Body of pancreas (tissue), 4 donors: ENCODE results near the gene TNP1. TPM values are rescaled to one million over a fixed set of nuclear protein-coding genes. Genes with fewer than 3 reads are reported as not detected.

ENCODE experiments used
- ATAC-seq: fragments of 150-250 bp; one replicate; pipeline ENCODE4 v1.9.1; 2016
- DNase-seq, 4 donors: peaks; one replicate each; pipeline ENCODE4 v3.0.0-alpha.2; 2019
- H3K27ac ChIP-seq, 4 donors: fragments of 200-600 bp; sonication (generic); 1 replicate in 3 of 4; 2 replicates in 1 of 4; pipeline versions ENCODE4 v1.5.1 to v1.6.1; 2016 to 2019; ENCODE audit warnings: mild to moderate bottlenecking in 1 of 4, mixed read lengths in 1 of 4, moderate library complexity in 1 of 4
- H3K27me3 ChIP-seq, 2 donors: fragments of 200-600 bp; sonication (generic); one replicate each; pipeline ENCODE4 v1.6.0; 2016; ENCODE audit warnings: mild to moderate bottlenecking in 1 of 2
- H3K36me3 ChIP-seq, 2 donors: fragments of 200-600 bp; sonication (generic); replicated peaks in 1 of 2; 2 replicates each; pipeline ENCODE4 v1.5.1; 2016; ENCODE audit warnings: low read depth in 2 of 2; ENCODE audit not compliant: insufficient read depth in 1 of 2
- H3K4me1 ChIP-seq: fragments of 200-600 bp; sonication (generic); one replicate; pipeline ENCODE4 v1.6.0; 2016
- H3K4me3 ChIP-seq, 2 donors: fragments of 200-600 bp; sonication (generic); 1 replicate in 1 of 2; 2 replicates in 1 of 2; pipeline ENCODE4 v1.5.1; 2016 to 2019
- H3K9me3 ChIP-seq, 3 donors: fragments of 200-600 bp; sonication (generic); 1 replicate in 2 of 3; 2 replicates in 1 of 3; pipeline ENCODE4 v1.5.1; 2016
- CTCF ChIP-seq, 7 experiments: fragments of 450-650 bp in 4 of 7; fragments of 200-600 bp in 3 of 7; sonication (generic) in 3 of 7; IDR thresholded peaks; one replicate each; pipeline ENCODE4 v1.5.1; 2016 to 2019; ENCODE audit warnings: antibody characterized with exemption in 7 of 7
- POLR2A ChIP-seq, 3 donors: fragments of 450-650 bp; IDR thresholded peaks; one replicate each; pipeline ENCODE4 v1.6.1; 2016; ENCODE audit warnings: antibody characterized with exemption in 3 of 3, mild to moderate bottlenecking in 2 of 3
- WGBS, 2 donors: methylation state at CpG; one replicate each; pipeline ENCODE4 v1.1.5; 2017; 5-methylcytosine and 5-hydroxymethylcytosine counted together
- intact Hi-C: fragments of 100-400 bp; cut with DNase I; formaldehyde crosslinking; loops from one replicate; pipeline ENCODE4 v1.15.1; 2023
- total RNA-seq, 2 donors: library from RNA; depleted of rRNA; stranded (reverse); fragments of >200 nt; gene quantifications; one replicate each; pipeline ENCODE4 v1.1.0, GENCODE V29; 2016

The TNP1 gene
- total RNA-seq, 2 donors from 2014 or later = not detected

GRCh38 chr2:216858312-216858711 lies 1.6 kb downstream of the TNP1 start:
- no peaks in the 10 kb centered on the region for H3K36me3 ChIP-seq
- no peaks in the 10 kb centered on the region for H3K27me3 ChIP-seq
- no peaks in the 10 kb centered on the region for H3K4me1 ChIP-seq
- H3K27ac ChIP-seq = no peak overlapping the region
- H3K9me3 ChIP-seq = no peaks in the 10 kb centered on the region
- 25 to 48% methylated on average over 3 of the region's 3 CpGs for WGBS, 2 donors
- DNase-seq (no peak), ATAC-seq (no peak)
- intact Hi-C loops = no loop called here
- no peak for TF ChIP-seq POLR2A (IDR thresholded peaks at IDR 0.05)
- no peak for TF ChIP-seq CTCF (IDR thresholded peaks at IDR 0.05)
- no peak overlapping the region for H3K4me3 ChIP-seq

DNA sequence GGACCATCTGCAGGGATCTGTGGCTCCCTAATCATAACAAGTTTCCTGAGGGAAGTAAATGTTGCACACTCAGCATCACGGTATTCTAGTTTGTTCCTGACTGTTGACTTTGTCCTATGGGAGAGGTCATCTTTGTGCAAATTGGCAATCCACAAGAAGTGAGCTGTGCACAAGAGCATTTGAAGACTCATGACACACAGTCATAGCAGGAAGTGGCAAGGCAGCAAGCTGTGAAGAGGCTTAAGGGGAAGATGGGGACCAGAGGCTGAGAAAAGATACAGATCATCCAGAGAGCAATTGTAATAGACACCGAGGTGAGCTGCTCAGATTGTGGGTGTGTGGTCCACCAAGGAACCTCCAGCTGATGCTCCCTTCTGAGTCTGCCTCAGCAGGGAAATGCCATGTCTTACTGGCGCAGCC lies 2.7 kb downstream of the TNP1 start:
- no peaks in the 10 kb centered on the region for H3K27me3 ChIP-seq
- no peaks in the 10 kb centered on the region for H3K36me3 ChIP-seq
- DNase-seq (no peak), ATAC-seq (no peak)
- H3K27ac ChIP-seq = no peak overlapping the region
- TF ChIP-seq POLR2A (IDR thresholded peaks at IDR 0.05) (no peak), CTCF (IDR thresholded peaks at IDR 0.05) (no peak)
- intact Hi-C loops = no loop called here
- H3K9me3 ChIP-seq = no peaks in the 10 kb centered on the region
- H3K4me1 ChIP-seq = no peaks in the 10 kb centered on the region
- no peak overlapping the region for H3K4me3 ChIP-seq
- 77 to 88% methylated on average over 3 of the region's 3 CpGs for WGBS, 2 donors

DNA sequence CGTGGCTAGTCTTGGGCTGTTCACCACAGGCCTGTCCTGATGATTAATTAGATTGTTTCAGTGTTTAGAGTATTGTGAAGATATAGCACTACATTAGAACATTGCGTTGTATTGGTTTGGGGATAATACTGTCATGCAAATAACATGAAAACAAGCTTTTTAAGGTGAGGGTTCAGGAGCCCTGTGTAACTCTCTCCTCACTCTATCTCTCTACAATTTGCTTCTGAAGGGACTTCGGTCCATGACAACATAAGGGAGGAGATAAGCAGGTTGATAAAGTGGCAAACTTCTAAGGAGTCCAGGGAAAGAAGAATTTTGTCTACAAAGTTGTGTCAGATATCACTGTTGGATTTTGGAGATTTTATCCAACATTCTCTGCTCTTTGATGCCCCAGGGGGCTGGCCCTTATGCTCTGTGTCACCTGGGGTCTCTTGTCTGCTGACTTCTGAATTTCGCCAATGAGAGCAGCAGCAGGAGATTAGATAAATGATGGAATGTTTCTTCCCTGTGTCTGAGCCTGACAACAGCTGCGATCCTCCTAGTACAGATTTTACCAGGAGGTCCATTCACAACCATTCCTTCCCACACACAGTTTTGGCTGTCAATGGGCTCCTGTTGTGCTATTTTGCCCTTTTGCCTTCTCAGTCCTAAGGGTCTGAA lies 3.3 kb downstream of the TNP1 start:
- 62 to 64% methylated on average over 5 of the region's 5 CpGs for WGBS, 2 donors
- intact Hi-C loops = no loop called here
- H3K27ac ChIP-seq = no peak overlapping the region
- H3K4me1 ChIP-seq = no peaks in the 10 kb centered on the region
- DNase-seq = no peak
- H3K9me3 ChIP-seq = no peaks in the 10 kb centered on the region
- TF ChIP-seq CTCF (IDR thresholded peaks at IDR 0.05) = no peak
- TF ChIP-seq POLR2A (IDR thresholded peaks at IDR 0.05) = no peak
- ATAC-seq = no peak
- H3K36me3 ChIP-seq = no peaks in the 10 kb centered on the region
- no peaks in the 10 kb centered on the region for H3K27me3 ChIP-seq
- H3K4me3 ChIP-seq = no peak overlapping the region

- no peak for DNase-seq
- no peak for TF ChIP-seq CTCF (IDR thresholded peaks at IDR 0.05)
- ATAC-seq = no peak
- H3K9me3 ChIP-seq = no peaks in the 10 kb centered on the region
- intact Hi-C loops = no loop called here
- no peaks in the 10 kb centered on the region for H3K36me3 ChIP-seq
- H3K4me3 ChIP-seq = no peak overlapping the region
- WGBS, 2 donors = 87 to 91% methylated on average over 3 of the region's 3 CpGs
- no peaks in the 10 kb centered on the region for H3K27me3 ChIP-seq
- no peaks in the 10 kb centered on the region for H3K4me1 ChIP-seq
- no peak overlapping the region for H3K27ac ChIP-seq
These were observed 4.3 kb downstream of the TNP1 start for GRCh38 chr2:216855605-216856004.

- ATAC-seq (no peak), DNase-seq (no peak)
- Histone ChIP-seq H3K27me3 (no peaks in the 10 kb centered on the region), H3K9me3 (no peaks in the 10 kb centered on the region), H3K4me1 (peaks cover 2% of the 10 kb centered on the region), H3K27ac (no peak overlapping the region), H3K4me3 (no peak overlapping the region), H3K36me3 (no peaks in the 10 kb centered on the region)
- intact Hi-C loops = no loop called here
- TF ChIP-seq CTCF (IDR thresholded peaks at IDR 0.05) (no peak), POLR2A (IDR thresholded peaks at IDR 0.05) (no peak)
- 94 to 95% methylated on average over 4 of the region's 4 CpGs for WGBS, 2 donors
These were observed 4.8 kb downstream of the TNP1 start for GRCh38 chr2:216855079-216855478.
